OCI-LY7 (cell line): ENCODE data around the gene RFT1.

Source experiments
- EZH2phosphoT487 ChIP-seq: fragments of 200-600 bp; sonication (generic); IDR thresholded peaks from 2 replicates; pipeline ENCODE4 v1.6.1; 2018; ENCODE audit warnings: low read depth, borderline replicate concordance, mild to moderate bottlenecking, mixed run types, antibody characterized with exemption, low read length, moderate library complexity, mixed read lengths
- TF ChIP-seq, protein P1 (sequence below): fragments of 200-600 bp; sonication (generic); conservative IDR thresholded peaks from 2 replicates; pipeline ENCODE4 v1.5.1; 2014; ENCODE audit warnings: mild to moderate bottlenecking, antibody characterized with exemption, low read length, moderate library complexity, mixed read lengths

DNA sequence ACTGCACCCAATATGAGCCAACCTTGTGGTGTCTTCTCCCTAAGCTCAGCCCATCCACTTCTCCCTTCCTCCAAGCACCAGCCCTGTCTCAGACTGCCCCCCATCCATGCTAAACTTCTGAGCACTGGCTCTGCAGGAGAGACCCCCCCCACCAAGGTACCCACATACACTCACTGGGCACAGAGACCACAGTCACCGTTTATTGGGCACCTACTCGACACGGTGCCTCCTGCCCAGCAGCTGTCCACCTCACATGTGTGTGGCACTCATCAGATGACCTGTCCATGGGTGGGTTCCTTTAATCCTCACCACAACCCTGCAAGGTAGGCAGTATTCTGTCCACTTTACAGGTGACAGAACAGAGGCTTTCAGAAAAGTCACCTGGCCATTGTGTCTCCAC, 62.1 kb downstream of the RFT1 start:
- TF ChIP-seq, protein P1, sequence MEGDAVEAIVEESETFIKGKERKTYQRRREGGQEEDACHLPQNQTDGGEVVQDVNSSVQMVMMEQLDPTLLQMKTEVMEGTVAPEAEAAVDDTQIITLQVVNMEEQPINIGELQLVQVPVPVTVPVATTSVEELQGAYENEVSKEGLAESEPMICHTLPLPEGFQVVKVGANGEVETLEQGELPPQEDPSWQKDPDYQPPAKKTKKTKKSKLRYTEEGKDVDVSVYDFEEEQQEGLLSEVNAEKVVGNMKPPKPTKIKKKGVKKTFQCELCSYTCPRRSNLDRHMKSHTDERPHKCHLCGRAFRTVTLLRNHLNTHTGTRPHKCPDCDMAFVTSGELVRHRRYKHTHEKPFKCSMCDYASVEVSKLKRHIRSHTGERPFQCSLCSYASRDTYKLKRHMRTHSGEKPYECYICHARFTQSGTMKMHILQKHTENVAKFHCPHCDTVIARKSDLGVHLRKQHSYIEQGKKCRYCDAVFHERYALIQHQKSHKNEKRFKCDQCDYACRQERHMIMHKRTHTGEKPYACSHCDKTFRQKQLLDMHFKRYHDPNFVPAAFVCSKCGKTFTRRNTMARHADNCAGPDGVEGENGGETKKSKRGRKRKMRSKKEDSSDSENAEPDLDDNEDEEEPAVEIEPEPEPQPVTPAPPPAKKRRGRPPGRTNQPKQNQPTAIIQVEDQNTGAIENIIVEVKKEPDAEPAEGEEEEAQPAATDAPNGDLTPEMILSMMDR: no peak
- TF ChIP-seq EZH2phosphoT487: no peak
